ENCODE data around the gene PIEZO2.

The PIEZO2 gene

DNA sequence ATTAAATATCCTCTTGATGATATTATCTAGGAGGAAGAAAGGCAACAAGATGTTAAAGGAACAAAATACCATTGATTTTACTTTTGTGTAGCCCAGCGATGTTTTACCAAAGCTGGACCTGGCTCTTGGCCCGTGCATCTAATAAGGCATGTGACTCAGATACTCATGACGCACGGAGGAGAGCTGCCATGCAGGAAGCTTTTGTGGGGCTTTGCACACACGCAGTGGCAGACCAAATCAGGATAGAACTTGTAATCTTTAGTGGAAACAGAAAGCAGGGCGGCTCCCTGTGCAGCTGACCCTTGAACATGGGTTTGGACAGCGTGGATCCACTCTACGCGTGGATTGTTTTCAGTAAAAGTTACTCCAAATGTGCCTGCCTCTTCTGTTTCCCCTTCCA, 433.6 kb downstream of the PIEZO2 start:
- no peak for DNase-seq (ENCODE audit: low read depth, low spot score)
- WGBS (ENCODE audit: insufficient coverage, insufficient read length), result no CpG with 5 or more reads among the region's 9 CpGs

DNA sequence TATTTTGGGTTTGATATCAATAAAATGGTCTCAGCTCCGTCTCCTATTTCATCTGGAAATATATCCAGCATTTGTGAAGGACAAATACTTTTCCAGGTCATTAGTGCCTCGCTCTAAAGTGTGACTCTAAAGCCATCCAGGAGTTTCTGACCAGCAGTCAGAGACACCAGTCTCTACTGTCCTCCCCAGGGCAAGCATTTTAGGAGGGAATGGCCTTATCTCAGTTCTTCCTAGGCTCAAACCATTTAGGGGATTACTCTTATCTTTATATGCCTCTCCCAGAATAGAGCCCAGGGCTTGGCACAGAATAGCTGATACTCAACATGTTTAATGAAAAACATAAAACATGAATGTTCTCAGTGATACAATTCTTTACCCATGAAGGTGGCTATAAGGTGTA, 436.0 kb downstream of the PIEZO2 start:
- no peak for DNase-seq (ENCODE audit: low read depth, low spot score)
- H3K27me3 ChIP-seq (ENCODE audit: control insufficient read depth, insufficient read depth, low read length), result no peaks in the 10 kb centered on the region
- H3K9me3 ChIP-seq (ENCODE audit: control insufficient read depth, insufficient read depth, low read length), result no peaks in the 10 kb centered on the region
- WGBS (ENCODE audit: insufficient coverage, insufficient read length), result no CpG with 5 or more reads among the region's 2 CpGs
- H3K27ac ChIP-seq (ENCODE audit: low read length), result no peak overlapping the region
- H3K4me1 ChIP-seq (ENCODE audit: control insufficient read depth, insufficient read depth, low read length), result no peaks in the 10 kb centered on the region
- no peaks in the 10 kb centered on the region for H3K36me3 ChIP-seq (ENCODE audit: control insufficient read depth, insufficient read depth, low read length)
- no peak overlapping the region for H3K4me3 ChIP-seq (ENCODE audit: low read length)

More for the DNA sequence above, 433.6 kb downstream of the PIEZO2 start:
- Histone ChIP-seq H3K36me3 (ENCODE audit: control insufficient read depth, insufficient read depth, low read length) (no peaks in the 10 kb centered on the region), H3K9me3 (ENCODE audit: control insufficient read depth, insufficient read depth, low read length) (no peaks in the 10 kb centered on the region), H3K27ac (ENCODE audit: low read length) (no peak overlapping the region), H3K4me1 (ENCODE audit: control insufficient read depth, insufficient read depth, low read length) (no peaks in the 10 kb centered on the region), H3K4me3 (ENCODE audit: low read length) (no peak overlapping the region), H3K27me3 (ENCODE audit: control insufficient read depth, insufficient read depth, low read length) (no peaks in the 10 kb centered on the region)

DNA sequence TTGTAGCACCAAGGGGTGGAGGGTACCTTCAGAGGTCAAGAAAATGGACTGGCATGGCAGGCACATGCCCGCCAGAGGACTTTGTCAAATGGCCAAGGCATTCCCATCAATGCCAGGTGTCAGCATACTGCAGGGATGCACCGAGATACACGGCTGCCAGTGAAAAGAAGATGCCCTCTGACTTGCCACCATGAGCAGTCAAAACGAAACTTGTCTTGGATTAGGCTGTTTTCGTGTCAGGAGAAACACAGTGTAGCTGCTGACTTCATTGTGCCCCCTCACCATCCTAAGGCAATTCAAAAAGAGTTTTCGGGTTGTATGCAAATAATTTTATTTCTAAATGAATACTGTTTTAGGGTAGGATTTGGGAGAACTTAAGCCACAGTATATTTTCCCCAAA, 442.1 kb downstream of the PIEZO2 start:
- Histone ChIP-seq H3K4me1 (ENCODE audit: control insufficient read depth, insufficient read depth, low read length) (no peaks in the 10 kb centered on the region), H3K27ac (ENCODE audit: low read length) (no peak overlapping the region), H3K4me3 (ENCODE audit: low read length) (no peak overlapping the region), H3K27me3 (ENCODE audit: control insufficient read depth, insufficient read depth, low read length) (no peaks in the 10 kb centered on the region), H3K36me3 (ENCODE audit: control insufficient read depth, insufficient read depth, low read length) (no peaks in the 10 kb centered on the region), H3K9me3 (ENCODE audit: control insufficient read depth, insufficient read depth, low read length) (no peaks in the 10 kb centered on the region)
- no CpG with 5 or more reads among the region's 6 CpGs for WGBS (ENCODE audit: insufficient coverage, insufficient read length)
- DNase-seq (ENCODE audit: low read depth, low spot score), result no peak

DNA sequence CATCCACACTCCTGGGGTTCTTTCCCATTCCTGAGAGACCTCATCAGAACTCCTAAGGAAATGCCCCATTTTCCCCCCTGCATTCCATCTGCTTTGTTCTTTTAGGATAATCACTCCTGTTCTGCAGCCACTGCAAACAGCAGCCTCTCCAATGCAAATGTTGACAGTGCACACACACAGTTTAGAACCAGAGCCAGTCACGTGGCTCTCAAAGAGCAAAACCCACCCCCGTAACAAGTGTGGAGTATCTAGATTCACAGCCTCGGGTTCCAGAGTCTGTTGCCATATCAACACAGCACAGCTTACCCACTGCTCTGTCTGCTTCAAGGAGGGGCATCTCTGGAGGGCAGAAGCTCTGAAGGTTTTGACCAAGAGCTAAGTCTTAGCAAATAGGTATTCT, 443.6 kb downstream of the PIEZO2 start:
- Histone ChIP-seq H3K9me3 (ENCODE audit: control insufficient read depth, insufficient read depth, low read length) (no peaks in the 10 kb centered on the region), H3K36me3 (ENCODE audit: control insufficient read depth, insufficient read depth, low read length) (no peaks in the 10 kb centered on the region), H3K27ac (ENCODE audit: low read length) (no peak overlapping the region), H3K4me1 (ENCODE audit: control insufficient read depth, insufficient read depth, low read length) (no peaks in the 10 kb centered on the region), H3K4me3 (ENCODE audit: low read length) (no peak overlapping the region), H3K27me3 (ENCODE audit: control insufficient read depth, insufficient read depth, low read length) (no peaks in the 10 kb centered on the region)
- no CpG with 5 or more reads among the region's 3 CpGs for WGBS (ENCODE audit: insufficient coverage, insufficient read length)
- no peak for DNase-seq (ENCODE audit: low read depth, low spot score)

DNA sequence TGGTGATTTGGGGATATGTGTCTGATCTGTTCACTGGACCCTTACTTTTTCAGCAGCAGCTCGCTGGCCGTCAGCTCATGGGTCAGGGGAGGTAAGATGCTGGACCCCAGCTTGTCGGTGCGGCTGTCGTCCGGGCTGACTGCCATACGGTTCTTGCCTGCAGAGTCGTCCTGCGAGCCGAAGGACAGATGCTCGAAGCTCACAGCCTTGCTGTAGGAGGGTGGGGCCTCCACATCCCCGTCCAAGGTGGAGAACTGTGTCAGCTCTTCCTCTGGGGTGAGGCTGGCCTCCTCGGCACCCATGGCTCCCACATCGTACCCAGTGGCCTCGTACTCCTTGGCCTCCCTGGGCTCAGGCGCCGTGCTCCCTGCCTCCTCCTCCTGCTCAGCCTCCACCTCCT, 444.1 kb downstream of the PIEZO2 start:
- no peaks in the 10 kb centered on the region for H3K9me3 ChIP-seq (ENCODE audit: control insufficient read depth, insufficient read depth, low read length)
- H3K27ac ChIP-seq (ENCODE audit: low read length), result no peak overlapping the region
- no peak for DNase-seq (ENCODE audit: low read depth, low spot score)
- WGBS (ENCODE audit: insufficient coverage, insufficient read length), result no CpG with 5 or more reads among the region's 17 CpGs
- no peaks in the 10 kb centered on the region for H3K27me3 ChIP-seq (ENCODE audit: control insufficient read depth, insufficient read depth, low read length)
- no peaks in the 10 kb centered on the region for H3K4me1 ChIP-seq (ENCODE audit: control insufficient read depth, insufficient read depth, low read length)
- no peak overlapping the region for H3K4me3 ChIP-seq (ENCODE audit: low read length)
- no peaks in the 10 kb centered on the region for H3K36me3 ChIP-seq (ENCODE audit: control insufficient read depth, insufficient read depth, low read length)

DNA sequence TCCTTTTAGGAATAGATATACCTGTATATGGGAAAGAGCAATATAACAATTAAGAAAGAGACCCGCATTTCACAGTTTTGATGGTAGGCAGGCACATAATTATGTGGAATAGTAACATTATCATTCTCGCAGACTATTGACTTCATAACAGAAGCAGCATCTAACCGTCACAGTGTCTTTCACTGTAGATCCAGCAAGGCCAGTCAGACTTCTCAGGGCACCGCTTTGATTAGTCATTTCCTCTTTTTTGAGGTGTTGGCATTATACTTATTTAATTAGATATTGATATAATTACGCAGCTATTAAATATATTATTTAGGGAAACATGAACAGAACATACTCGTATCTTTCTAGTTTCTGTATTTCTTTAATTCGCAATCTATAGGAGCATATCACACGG, 447.2 kb downstream of the PIEZO2 start:
- no peak overlapping the region for H3K27ac ChIP-seq (ENCODE audit: low read length)
- no CpG with 5 or more reads among the region's 8 CpGs for WGBS (ENCODE audit: insufficient coverage, insufficient read length)
- no peaks in the 10 kb centered on the region for H3K36me3 ChIP-seq (ENCODE audit: control insufficient read depth, insufficient read depth, low read length)
- H3K9me3 ChIP-seq (ENCODE audit: control insufficient read depth, insufficient read depth, low read length), result no peaks in the 10 kb centered on the region
- no peak overlapping the region for H3K4me3 ChIP-seq (ENCODE audit: low read length)
- no peaks in the 10 kb centered on the region for H3K27me3 ChIP-seq (ENCODE audit: control insufficient read depth, insufficient read depth, low read length)
- H3K4me1 ChIP-seq (ENCODE audit: control insufficient read depth, insufficient read depth, low read length), result no peaks in the 10 kb centered on the region
- no peak for DNase-seq (ENCODE audit: low read depth, low spot score)

DNA sequence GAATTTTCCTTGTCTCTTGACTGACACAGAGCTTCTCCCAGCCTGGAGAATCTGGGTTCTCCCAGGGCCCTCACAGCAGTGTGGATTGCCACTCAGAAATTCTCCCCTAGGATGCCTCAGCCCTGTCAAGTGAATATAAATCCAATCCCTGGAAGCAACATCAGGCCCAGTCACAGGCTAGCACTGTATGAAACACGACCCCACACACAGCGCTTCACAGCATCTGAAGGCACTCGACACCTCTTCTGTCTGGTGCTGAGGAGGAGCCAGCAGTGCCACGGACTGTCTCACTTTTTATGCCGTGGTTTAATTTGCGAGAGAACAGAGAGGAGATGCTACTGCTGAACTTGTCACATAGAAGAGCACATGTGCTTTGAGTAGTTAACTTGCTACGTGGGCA, 459.0 kb downstream of the PIEZO2 start:
- Histone ChIP-seq H3K4me1 (ENCODE audit: control insufficient read depth, insufficient read depth, low read length) (no peaks in the 10 kb centered on the region), H3K9me3 (ENCODE audit: control insufficient read depth, insufficient read depth, low read length) (no peaks in the 10 kb centered on the region), H3K36me3 (ENCODE audit: control insufficient read depth, insufficient read depth, low read length) (no peaks in the 10 kb centered on the region), H3K27me3 (ENCODE audit: control insufficient read depth, insufficient read depth, low read length) (no peaks in the 10 kb centered on the region), H3K4me3 (ENCODE audit: low read length) (no peak overlapping the region), H3K27ac (ENCODE audit: low read length) (no peak overlapping the region)
- no CpG with 5 or more reads among the region's 7 CpGs for WGBS (ENCODE audit: insufficient coverage, insufficient read length)
- DNase-seq (ENCODE audit: low read depth, low spot score), result no peak

DNA sequence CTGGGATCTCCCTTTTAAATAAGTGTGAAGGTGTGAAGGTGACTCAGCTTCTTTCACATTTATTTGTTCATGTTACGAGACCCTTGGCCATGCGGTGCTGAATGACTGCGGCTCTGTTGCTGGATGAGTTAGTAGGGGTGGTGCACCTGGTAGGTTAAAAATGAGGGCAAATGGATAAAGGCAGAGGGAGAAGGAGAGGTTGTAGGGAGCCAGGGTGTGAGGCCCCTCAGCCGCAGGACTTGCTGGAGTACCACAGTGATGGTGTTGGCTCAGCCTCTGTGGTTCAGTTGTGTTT, 459.4 kb downstream of the PIEZO2 start:
- Histone ChIP-seq H3K4me3 (ENCODE audit: low read length) (no peak overlapping the region), H3K36me3 (ENCODE audit: control insufficient read depth, insufficient read depth, low read length) (no peaks in the 10 kb centered on the region), H3K27ac (ENCODE audit: low read length) (no peak overlapping the region), H3K9me3 (ENCODE audit: control insufficient read depth, insufficient read depth, low read length) (no peaks in the 10 kb centered on the region), H3K27me3 (ENCODE audit: control insufficient read depth, insufficient read depth, low read length) (no peaks in the 10 kb centered on the region), H3K4me1 (ENCODE audit: control insufficient read depth, insufficient read depth, low read length) (no peaks in the 10 kb centered on the region)
- WGBS (ENCODE audit: insufficient coverage, insufficient read length), result no CpG with 5 or more reads among the region's 4 CpGs
- DNase-seq (ENCODE audit: low read depth, low spot score), result no peak

DNA sequence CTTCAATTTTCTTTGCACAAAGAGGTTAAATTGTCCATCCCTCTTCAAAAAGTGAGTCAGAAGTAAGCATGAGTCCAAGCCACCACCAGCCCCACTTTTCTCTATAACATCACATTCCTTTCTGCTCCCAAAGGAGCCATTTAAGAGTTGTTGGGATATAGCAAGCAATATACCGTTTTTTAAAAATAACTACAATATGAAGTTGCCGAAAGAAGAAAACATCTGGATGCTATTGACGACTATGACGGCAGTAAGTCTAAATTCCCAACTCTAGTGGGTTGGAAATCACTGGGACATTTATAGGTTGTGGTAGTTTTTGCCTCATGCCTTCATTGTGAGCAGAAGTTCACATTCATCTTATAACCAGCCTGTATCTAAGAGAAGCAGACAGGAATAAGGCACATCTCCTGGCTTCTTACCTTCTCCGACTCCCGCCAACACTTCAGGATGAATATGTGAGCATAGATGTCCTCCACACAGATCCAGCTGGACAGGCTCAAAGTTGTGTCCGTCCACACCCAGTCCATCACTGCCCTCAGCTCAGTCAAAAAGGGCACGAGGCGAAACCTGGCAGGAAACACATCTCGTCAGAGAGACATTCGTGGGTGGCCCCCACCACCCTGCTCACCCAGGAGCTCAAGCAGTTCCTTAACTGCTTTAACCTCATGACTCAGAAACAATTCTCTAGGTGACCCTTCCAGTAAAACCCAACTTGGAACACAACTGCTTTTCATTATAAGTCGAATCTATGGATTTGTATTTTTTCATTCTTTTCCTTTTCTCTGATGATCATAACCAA, 459.9 kb downstream of the PIEZO2 start:
- Histone ChIP-seq H3K4me1 (ENCODE audit: control insufficient read depth, insufficient read depth, low read length) (no peaks in the 10 kb centered on the region), H3K9me3 (ENCODE audit: control insufficient read depth, insufficient read depth, low read length) (no peaks in the 10 kb centered on the region), H3K4me3 (ENCODE audit: low read length) (no peak overlapping the region), H3K36me3 (ENCODE audit: control insufficient read depth, insufficient read depth, low read length) (no peaks in the 10 kb centered on the region), H3K27me3 (ENCODE audit: control insufficient read depth, insufficient read depth, low read length) (no peaks in the 10 kb centered on the region), H3K27ac (ENCODE audit: low read length) (no peak overlapping the region)
- no CpG with 5 or more reads among the region's 12 CpGs for WGBS (ENCODE audit: insufficient coverage, insufficient read length)
- DNase-seq (ENCODE audit: low read depth, low spot score), result no peak

DNA sequence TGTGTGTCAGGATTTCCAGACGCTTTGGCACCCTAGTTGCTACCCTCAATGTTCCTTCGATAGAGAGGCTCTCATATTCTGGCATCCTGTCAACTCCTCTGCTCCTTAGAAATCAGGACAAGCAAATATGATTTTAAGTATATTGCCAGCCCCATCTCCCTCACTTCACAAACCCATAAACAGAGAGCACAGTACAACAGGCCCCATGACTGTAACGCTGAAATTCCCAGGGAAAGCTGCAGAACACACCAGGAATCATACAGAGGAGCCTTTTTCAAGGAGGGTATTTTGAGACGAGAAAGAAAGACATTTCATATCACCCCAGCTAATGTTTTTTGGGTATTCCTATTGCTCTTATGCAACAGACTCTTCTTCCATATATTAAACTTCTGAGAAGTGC, 460.6 kb downstream of the PIEZO2 start:
- WGBS (ENCODE audit: insufficient coverage, insufficient read length), result no CpG with 5 or more reads among the region's 4 CpGs
- no peak for DNase-seq (ENCODE audit: low read depth, low spot score)
- H3K4me3 ChIP-seq (ENCODE audit: low read length), result no peak overlapping the region

DNA sequence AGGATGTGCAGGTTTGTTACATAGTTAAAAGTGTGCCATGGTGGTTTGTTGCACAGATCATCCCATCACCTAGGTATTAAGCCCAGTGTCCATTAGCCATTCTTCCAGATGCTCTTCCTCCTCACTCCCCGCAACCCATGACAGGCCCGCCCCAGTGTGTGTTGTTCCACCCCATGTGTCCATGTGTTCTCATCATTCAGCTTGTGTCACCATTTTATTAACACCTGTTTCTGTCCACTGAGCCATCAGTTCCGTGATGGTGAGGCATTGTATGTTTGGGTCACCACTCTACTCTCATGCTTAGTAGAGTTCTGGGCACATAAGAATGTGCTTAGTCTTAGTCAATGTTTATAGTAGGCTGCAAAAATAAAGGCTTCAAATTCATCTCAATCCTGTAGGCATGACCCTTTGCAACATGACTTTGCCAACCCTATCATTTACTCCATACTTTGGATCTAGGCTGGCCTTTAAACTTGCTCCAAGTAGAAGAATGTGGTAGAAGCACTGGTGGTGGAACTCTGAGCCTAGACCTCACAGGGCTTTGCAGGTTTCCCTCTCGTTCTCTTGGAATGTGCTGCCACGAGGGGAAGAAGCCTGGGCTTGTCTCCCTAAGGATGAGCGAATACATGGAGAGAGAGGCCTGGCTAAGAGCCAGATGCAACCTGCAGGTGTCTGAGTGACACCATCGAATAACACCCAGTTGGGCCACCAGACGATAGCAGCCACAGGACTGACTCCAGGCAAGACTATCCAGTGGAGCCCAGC, 462.0 kb downstream of the PIEZO2 start:
- Histone ChIP-seq H3K36me3 (ENCODE audit: control insufficient read depth, insufficient read depth, low read length) (no peaks in the 10 kb centered on the region), H3K27ac (ENCODE audit: low read length) (no peak overlapping the region), H3K4me1 (ENCODE audit: control insufficient read depth, insufficient read depth, low read length) (no peaks in the 10 kb centered on the region), H3K4me3 (ENCODE audit: low read length) (no peak overlapping the region), H3K9me3 (ENCODE audit: control insufficient read depth, insufficient read depth, low read length) (no peaks in the 10 kb centered on the region), H3K27me3 (ENCODE audit: control insufficient read depth, insufficient read depth, low read length) (no peaks in the 10 kb centered on the region)
- no peak for DNase-seq (ENCODE audit: low read depth, low spot score)
- WGBS (ENCODE audit: insufficient coverage, insufficient read length), result no CpG with 5 or more reads among the region's 8 CpGs

More for the DNA sequence above, 460.6 kb downstream of the PIEZO2 start:
- Histone ChIP-seq H3K4me1 (ENCODE audit: control insufficient read depth, insufficient read depth, low read length) (no peaks in the 10 kb centered on the region), H3K27me3 (ENCODE audit: control insufficient read depth, insufficient read depth, low read length) (no peaks in the 10 kb centered on the region), H3K36me3 (ENCODE audit: control insufficient read depth, insufficient read depth, low read length) (no peaks in the 10 kb centered on the region), H3K27ac (ENCODE audit: low read length) (no peak overlapping the region), H3K9me3 (ENCODE audit: control insufficient read depth, insufficient read depth, low read length) (no peaks in the 10 kb centered on the region)

All from iPS DF 6.9 (cell line).